BLaER1 treated with 17β-estradiol and CSF1 and Interleukin-3, amounts not matched to agents 10 nM and 100 nM (cell line): Measurements from ENCODE around the gene SMAD3.

Source experiments
- H3K27ac ChIP-seq, 11 experiments: shearing (Covaris generic); formaldehyde crosslinking; 2 replicates each; pipeline ENCODE4 v1.8.1; 2022
- H3K27me3 ChIP-seq, 11 experiments: shearing (Covaris generic); formaldehyde crosslinking; 2 replicates each; pipeline ENCODE4 v1.8.1; 2022
- H3K36me3 ChIP-seq, 11 experiments: shearing (Covaris generic); formaldehyde crosslinking; 2 replicates each; pipeline ENCODE4 v1.8.1; 2022
- H3K4me1 ChIP-seq, 10 experiments: shearing (Covaris generic); formaldehyde crosslinking; 2 replicates each; pipeline ENCODE4 v1.8.1; 2022
- H3K4me2 ChIP-seq, 11 experiments: shearing (Covaris generic); formaldehyde crosslinking; 2 replicates each; pipeline ENCODE4 v1.8.1; 2022
- H3K4me3 ChIP-seq, 10 experiments: shearing (Covaris generic); formaldehyde crosslinking; 2 replicates each; pipeline ENCODE4 v1.8.1; 2022
- H3K9ac ChIP-seq, 11 experiments: shearing (Covaris generic); formaldehyde crosslinking; 2 replicates each; pipeline ENCODE4 v1.8.1; 2022
- H3K9me3 ChIP-seq, 11 experiments: shearing (Covaris generic); formaldehyde crosslinking; replicated peaks in 1 of 11; 2 replicates each; pipeline ENCODE4 v1.8.1; 2022
- H4K20me1 ChIP-seq, 11 experiments: shearing (Covaris generic); formaldehyde crosslinking; 2 replicates each; pipeline ENCODE4 v1.8.1; 2022
- Cebpa-rat ChIP-seq, 11 experiments: shearing (Covaris generic); IDR thresholded peaks; 2 replicates each; pipeline ENCODE4 v1.8.1; 2022

SMAD3 gene

GRCh38 chr15:67173786-67174185, 108.4 kb downstream of the SMAD3 start:
- TF ChIP-seq Cebpa-rat (IDR thresholded peaks at IDR 0.05): no peak
- peak overlapping the region in 1 of 10 experiments; percentile 17; a peak in 1 of 20 replicates for H3K4me3 ChIP-seq
- H3K36me3 ChIP-seq: peaks cover 90 to 100% (median 99%) of the 10 kb centered on the region in 11 experiments
- peaks cover 9 to 100% (median 90%) of the 10 kb centered on the region in 11 experiments; a peak in 20 of 22 replicates for H4K20me1 ChIP-seq
- no peaks in the 10 kb centered on the region for H3K9me3 ChIP-seq
- H3K27me3 ChIP-seq: no peaks in the 10 kb centered on the region
- H3K4me1 ChIP-seq: peaks cover 39 to 96% (median 80%) of the 10 kb centered on the region in 10 experiments
- peak overlapping the region in 10 of 11 experiments; percentile 21 to 89 (median 84); a peak in 17 of 22 replicates for H3K27ac ChIP-seq
- peak overlapping the region in 9 of 11 experiments; percentile 65 to 93 (median 82); a peak in 17 of 22 replicates for H3K4me2 ChIP-seq
- H3K9ac ChIP-seq: peak overlapping the region in 6 of 11 experiments; percentile 1 to 75 (median 40); a peak in 5 of 22 replicates

- H3K9me3 ChIP-seq: no peaks in the 10 kb centered on the region
- peak overlapping the region in 9 of 11 experiments; percentile 65 to 93 (median 82); a peak in 18 of 22 replicates for H3K4me2 ChIP-seq
- peaks cover 90 to 100% (median 99%) of the 10 kb centered on the region in 11 experiments for H3K36me3 ChIP-seq
- H3K9ac ChIP-seq: peak overlapping the region in 10 of 11 experiments; percentile 1 to 75 (median 66); a peak in 12 of 22 replicates
- TF ChIP-seq Cebpa-rat (IDR thresholded peaks at IDR 0.05): 0 out of 22 replicates have a peak, but pooled peaks of 1 of the 11 experiments have one; percentile 11
- H3K4me1 ChIP-seq: peaks cover 39 to 97% (median 80%) of the 10 kb centered on the region in 10 experiments
- peak overlapping the region in 10 of 11 experiments; percentile 61 to 89 (median 84); a peak in 20 of 22 replicates for H3K27ac ChIP-seq
- H3K4me3 ChIP-seq: peak overlapping the region in 3 of 10 experiments; percentile 4 to 17 (median 6); a peak in 3 of 20 replicates
- peaks cover 9 to 100% (median 91%) of the 10 kb centered on the region in 11 experiments; a peak in 20 of 22 replicates for H4K20me1 ChIP-seq
- no peaks in the 10 kb centered on the region for H3K27me3 ChIP-seq
Measured at GRCh38 chr15:67174446-67174845, 109.0 kb downstream of the SMAD3 start.

- peaks cover 9 to 100% (median 91%) of the 10 kb centered on the region in 11 experiments; a peak in 19 of 22 replicates for H4K20me1 ChIP-seq
- H3K4me3 ChIP-seq: peak overlapping the region in 5 of 10 experiments; percentile 6 to 21 (median 17); a peak in 6 of 20 replicates
- no peaks in the 10 kb centered on the region for H3K27me3 ChIP-seq
- peaks cover 90 to 100% (median 99%) of the 10 kb centered on the region in 11 experiments for H3K36me3 ChIP-seq
- peak overlapping the region in 10 of 11 experiments; percentile 61 to 89 (median 84); a peak in 21 of 22 replicates for H3K27ac ChIP-seq
- peak overlapping the region in 10 of 11 experiments; percentile 55 to 93 (median 82); a peak in 19 of 22 replicates for H3K4me2 ChIP-seq
- no peak for TF ChIP-seq Cebpa-rat (IDR thresholded peaks at IDR 0.05)
- H3K9me3 ChIP-seq: no peaks in the 10 kb centered on the region
- peaks cover 33 to 92% (median 75%) of the 10 kb centered on the region in 10 experiments for H3K4me1 ChIP-seq
- H3K9ac ChIP-seq: peak overlapping the region; percentile 3 to 75 (median 68); a peak in 19 of 22 replicates
Measured at GRCh38 chr15:67174864-67175573, 109.6 kb downstream of the SMAD3 start.

GRCh38 chr15:67175643-67176071, 110.3 kb downstream of the SMAD3 start:
- Histone ChIP-seq H3K36me3 (peaks cover 90 to 100% (median 99%) of the 10 kb centered on the region in 11 experiments), H3K27me3 (no peaks in the 10 kb centered on the region), H3K9ac (peak overlapping the region; percentile 3 to 75 (median 68); a peak in 18 of 22 replicates), H3K4me2 (peak overlapping the region; percentile 12 to 93 (median 81); a peak in 20 of 22 replicates), H3K27ac (peak overlapping the region in 10 of 11 experiments; percentile 61 to 89 (median 84); a peak in 21 of 22 replicates), H3K4me1 (peaks cover 27 to 88% (median 70%) of the 10 kb centered on the region in 10 experiments), H3K9me3 (no peaks in the 10 kb centered on the region), H4K20me1 (peaks cover 9 to 100% (median 90%) of the 10 kb centered on the region in 11 experiments; a peak in 19 of 22 replicates), H3K4me3 (peak overlapping the region in 4 of 10 experiments; percentile 6 to 21 (median 18); a peak in 4 of 20 replicates)
- TF ChIP-seq Cebpa-rat (IDR thresholded peaks at IDR 0.05): peak; percentile 63 to 94 (median 85); a peak in 19 of 22 replicates

GRCh38 chr15:67176195-67176971, 111.0 kb downstream of the SMAD3 start:
- no peak for TF ChIP-seq Cebpa-rat (IDR thresholded peaks at IDR 0.05)
- Histone ChIP-seq H3K27ac (peak overlapping the region in 10 of 11 experiments; percentile 61 to 89 (median 84); a peak in 20 of 22 replicates), H3K9me3 (no peaks in the 10 kb centered on the region), H3K9ac (peak overlapping the region; percentile 1 to 75 (median 68); a peak in 16 of 22 replicates), H3K4me2 (peak overlapping the region; percentile 12 to 93 (median 81); a peak in 20 of 22 replicates), H3K36me3 (peaks cover 89 to 99% (median 98%) of the 10 kb centered on the region in 11 experiments), H3K27me3 (no peaks in the 10 kb centered on the region), H3K4me3 (0 out of 20 replicates have a peak overlapping the region, but pooled peaks of 1 of the 10 experiments have one; percentile 6), H4K20me1 (peaks cover 9 to 98% (median 85%) of the 10 kb centered on the region in 11 experiments; a peak in 17 of 22 replicates), H3K4me1 (peaks cover 26 to 88% (median 69%) of the 10 kb centered on the region in 10 experiments)

GRCh38 chr15:67177752-67178151, 112.3 kb downstream of the SMAD3 start:
- Histone ChIP-seq H3K4me1 (peaks cover 26 to 77% (median 60%) of the 10 kb centered on the region in 10 experiments), H3K27ac (peak overlapping the region in 9 of 11 experiments; percentile 61 to 89 (median 85); a peak in 17 of 22 replicates), H3K9me3 (no peaks in the 10 kb centered on the region), H3K4me3 (no peak overlapping the region), H3K9ac (peak overlapping the region in 7 of 11 experiments; percentile 28 to 74 (median 47); a peak in 9 of 22 replicates), H3K4me2 (peak overlapping the region in 10 of 11 experiments; percentile 12 to 93 (median 72); a peak in 16 of 22 replicates), H3K27me3 (no peaks in the 10 kb centered on the region), H4K20me1 (peaks cover 3 to 96% (median 71%) of the 10 kb centered on the region in 11 experiments; a peak in 17 of 22 replicates), H3K36me3 (peaks cover 88 to 99% (median 98%) of the 10 kb centered on the region in 11 experiments)
- TF ChIP-seq Cebpa-rat (IDR thresholded peaks at IDR 0.05): peak in 2 of 11 experiments; percentile 47 to 59; a peak in 2 of 22 replicates

GRCh38 chr15:67178569-67179210, 113.3 kb downstream of the SMAD3 start:
- TF ChIP-seq Cebpa-rat (IDR thresholded peaks at IDR 0.05): no peak

More at GRCh38 chr15:67178569-67179210, 113.3 kb downstream of the SMAD3 start:
- Histone ChIP-seq H3K9ac (peak overlapping the region in 3 of 11 experiments; percentile 47 to 63 (median 61); a peak in 4 of 22 replicates), H3K4me3 (no peak overlapping the region), H3K27me3 (no peaks in the 10 kb centered on the region), H3K27ac (peak overlapping the region in 9 of 11 experiments; percentile 61 to 89 (median 85); a peak in 17 of 22 replicates), H3K9me3 (no peaks in the 10 kb centered on the region), H3K4me2 (peak overlapping the region in 4 of 11 experiments; percentile 65 to 92 (median 80); a peak in 4 of 22 replicates), H3K4me1 (peaks cover 26 to 74% (median 57%) of the 10 kb centered on the region in 10 experiments), H4K20me1 (peaks cover 3 to 93% (median 65%) of the 10 kb centered on the region in 11 experiments; a peak in 18 of 22 replicates), H3K36me3 (peaks cover 85 to 98% (median 96%) of the 10 kb centered on the region in 11 experiments)
